Medulla oblongata (tissue), 1 donor: ENCODE data around the gene GRAMD1B.

ENCODE experiments used
- DNase-seq: peaks from one replicate; pipeline ENCODE4 v3.0.0-alpha.2; 2015; ENCODE audit errors: extremely low spot score

Gene GRAMD1B

GRCh38 chr11:123475469-123475868 is 45.4 kb downstream of the GRAMD1B start:
- DNase-seq: peak; percentile 45

DNA sequence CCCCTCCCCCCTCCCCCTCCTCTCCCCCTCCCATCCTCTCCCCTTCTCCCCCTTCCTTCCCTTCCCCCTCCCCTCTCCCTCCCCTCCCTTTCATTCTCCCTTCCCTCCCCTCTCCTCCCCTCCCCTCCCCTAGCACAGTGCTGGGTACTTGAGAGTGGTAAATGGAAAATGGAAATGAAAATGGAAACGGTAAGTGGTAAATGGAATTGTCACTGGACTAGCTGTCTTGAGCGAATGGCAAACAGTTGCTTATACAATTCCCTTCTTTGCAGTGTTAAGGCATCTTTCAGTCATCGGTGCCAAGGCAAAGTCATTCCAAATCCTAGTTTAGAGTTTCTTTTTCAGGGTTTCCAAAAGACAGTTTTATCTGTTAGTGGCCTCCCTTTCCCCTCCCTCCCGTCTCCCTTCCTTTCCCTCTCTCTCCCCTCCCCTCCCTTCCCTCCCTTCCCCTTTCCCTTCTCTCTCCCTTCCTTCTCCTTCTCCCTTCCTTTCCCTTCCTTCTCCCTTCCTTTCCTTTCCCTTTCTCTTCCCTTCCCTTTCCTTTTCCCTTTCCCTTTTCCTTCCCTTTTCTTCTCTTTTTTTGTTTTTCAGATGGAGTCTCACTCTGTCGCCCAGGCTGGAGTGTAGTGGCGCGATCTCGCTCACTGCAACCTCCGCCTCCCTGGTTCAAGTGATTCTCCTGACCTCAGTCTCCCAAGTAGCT is 47.3 kb downstream of the GRAMD1B start:
- DNase-seq: no peak

DNA sequence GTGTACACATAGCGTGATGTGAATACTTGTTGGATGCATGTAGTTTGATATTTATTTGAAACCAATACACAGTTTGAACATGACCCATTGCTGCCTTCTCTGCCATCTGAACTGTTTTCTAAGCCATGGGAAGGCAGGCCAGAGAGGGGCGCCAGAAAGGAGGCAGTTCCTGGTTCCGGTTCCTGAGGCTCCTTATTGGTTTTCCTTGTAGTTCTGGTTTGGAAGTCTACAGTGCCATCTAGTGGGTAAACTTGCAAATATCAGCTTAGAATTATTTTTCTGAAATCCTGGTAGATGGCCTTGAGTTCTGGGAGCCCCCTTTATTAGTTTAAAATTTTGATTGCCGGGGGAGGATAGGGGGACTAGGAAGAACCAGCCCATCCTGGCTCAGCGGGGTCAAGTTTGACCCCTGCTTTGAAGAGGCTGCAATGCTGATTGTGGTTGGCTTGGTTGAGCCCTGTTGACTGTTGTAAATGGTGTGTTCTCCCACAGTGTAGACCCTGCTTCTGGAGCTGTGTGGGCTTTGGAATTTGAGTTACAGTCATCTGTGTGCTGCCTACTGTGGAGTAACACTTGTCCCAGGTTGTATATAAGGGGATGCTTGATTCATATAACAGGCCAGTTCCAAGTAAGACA is 48.4 kb downstream of the GRAMD1B start:
- peak; percentile 87 for DNase-seq

DNA sequence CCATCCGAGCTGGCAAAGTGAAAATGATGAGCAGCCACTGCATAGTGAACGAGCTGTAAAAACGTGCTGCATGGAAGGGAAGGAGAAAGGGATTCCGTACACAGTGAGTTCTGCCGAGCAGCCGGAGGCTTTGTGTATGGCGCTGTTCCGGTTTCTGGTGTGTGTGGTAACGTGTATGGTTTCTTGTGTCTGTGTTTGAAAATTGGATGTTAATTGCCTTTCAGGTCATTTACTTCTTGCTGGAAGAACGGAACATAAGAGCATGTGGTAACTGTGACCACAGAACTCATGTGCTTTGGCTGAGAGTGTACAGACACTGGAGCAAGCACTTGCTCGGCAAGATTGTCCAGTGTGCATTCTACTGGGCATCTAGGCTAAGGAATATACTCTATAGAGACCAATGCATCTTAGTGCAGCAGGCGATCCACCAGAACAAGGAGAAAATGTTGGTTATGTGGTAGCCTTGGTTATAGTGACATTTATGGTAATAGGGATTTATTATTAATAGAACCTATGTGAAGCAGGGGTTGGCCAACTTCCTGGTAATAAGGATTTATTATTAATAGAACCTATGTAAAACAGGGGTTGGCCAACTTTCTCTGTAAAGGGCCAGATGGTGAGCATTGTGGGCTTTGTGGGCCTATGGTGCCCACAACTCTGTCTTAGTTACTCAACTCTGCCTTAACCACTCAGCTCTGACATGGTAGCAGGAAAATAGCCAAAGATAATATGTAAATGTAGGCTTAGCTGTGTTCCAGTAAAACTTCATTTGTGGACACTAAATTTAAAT is 49.2 kb downstream of the GRAMD1B start:
- no peak for DNase-seq

DNA sequence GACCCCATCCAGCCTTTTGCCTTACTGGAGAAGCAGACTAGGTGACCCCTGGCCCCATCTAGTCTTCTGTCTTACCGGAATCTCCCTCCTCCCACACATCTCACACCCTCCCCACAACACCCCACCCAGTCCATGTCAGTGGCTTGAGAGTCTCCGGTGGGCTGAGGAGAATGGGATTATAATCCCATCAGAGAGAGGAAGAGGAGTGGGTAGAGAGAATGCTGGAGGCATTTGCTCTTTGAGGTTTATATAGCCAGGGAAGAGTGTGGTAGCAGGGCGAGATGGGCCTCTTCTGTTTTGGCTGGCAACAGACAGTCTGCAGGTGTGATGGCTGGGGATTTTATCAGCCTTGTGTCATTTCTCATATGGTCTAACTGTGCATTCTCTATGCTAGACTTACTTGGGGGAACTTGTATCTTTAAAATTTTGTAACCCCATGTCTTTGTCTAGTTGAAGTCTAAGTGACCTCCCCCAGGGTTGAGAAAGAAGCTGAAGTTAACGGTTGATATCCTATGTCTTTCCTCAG is 50.3 kb downstream of the GRAMD1B start:
- DNase-seq: no peak

DNA sequence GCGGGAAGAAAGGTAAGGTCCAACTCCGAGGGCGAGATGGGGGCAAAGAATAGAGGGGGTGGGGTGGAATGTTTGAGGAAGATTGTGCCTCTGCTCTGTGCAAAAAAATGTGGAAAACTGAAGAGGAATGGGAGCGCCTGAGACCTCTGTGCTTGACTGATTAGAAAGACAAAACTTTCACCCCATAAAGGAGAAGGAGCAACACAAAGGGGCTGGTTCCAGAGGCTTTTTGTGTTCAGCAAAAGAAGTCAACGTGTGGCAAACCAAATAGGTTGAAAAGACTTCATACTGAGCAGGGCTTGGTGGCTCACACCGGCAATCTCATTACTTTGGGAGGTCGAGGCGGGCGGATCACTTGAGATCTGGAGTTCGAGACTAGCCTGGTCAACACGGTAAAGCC is 50.8 kb downstream of the GRAMD1B start:
- DNase-seq: no peak

DNA sequence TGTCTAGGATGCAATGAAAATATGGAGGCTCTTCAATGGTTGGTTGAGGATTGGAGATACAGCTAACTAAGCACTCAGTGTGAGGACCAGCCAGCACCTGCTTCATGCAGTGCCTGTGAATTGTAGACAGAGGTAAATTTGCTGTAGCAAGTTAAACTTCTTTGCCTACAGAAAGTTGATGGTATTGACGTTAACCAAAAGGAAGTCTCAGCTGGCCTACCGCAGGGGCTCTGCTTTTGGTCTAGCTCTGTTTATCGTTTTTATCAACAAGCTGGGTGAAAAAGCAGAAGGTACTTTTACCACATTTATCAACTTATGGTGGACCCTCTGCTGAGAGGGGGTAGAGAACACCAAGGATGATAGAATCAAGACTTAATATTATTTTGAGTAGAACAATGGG is 51.6 kb downstream of the GRAMD1B start:
- no peak for DNase-seq

DNA sequence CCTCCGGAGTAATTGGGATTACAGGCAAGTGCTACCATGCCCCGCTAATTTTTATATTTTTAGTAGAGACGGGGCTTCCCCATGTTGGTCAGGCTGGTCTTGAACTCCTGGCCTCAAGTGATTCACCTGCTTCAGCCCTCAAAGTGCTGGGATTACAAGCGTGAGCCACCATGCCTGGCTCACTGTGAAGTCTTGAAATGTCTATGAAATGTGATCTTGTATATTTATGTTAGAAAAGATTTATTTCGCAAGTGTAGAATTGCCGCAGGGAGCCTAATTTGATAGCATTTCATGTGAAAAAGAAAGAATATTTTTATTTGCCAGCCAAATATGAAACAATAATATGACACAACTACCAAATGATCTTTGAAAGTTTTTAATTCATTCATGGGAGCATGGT is 52.1 kb downstream of the GRAMD1B start:
- DNase-seq: no peak

DNA sequence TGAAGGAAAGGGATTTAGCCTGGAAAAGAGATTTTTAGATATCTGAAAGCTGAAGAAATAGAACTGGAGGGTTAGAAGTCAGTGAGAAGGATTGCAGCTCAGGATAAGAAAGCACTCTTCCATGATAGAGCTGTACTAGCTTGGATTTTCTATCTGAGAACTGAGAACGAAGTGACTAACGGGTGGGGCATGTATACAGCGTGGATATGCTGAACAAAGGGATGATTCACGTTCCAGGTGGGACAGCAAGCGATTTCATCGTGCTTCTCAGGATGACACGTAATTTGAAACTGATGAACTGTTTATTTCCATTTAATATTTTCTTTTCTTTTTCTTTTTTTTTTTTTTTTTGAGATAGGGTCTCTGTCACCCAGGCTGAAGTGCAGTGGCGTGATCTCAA is 53.0 kb downstream of the GRAMD1B start:
- DNase-seq: no peak

DNA sequence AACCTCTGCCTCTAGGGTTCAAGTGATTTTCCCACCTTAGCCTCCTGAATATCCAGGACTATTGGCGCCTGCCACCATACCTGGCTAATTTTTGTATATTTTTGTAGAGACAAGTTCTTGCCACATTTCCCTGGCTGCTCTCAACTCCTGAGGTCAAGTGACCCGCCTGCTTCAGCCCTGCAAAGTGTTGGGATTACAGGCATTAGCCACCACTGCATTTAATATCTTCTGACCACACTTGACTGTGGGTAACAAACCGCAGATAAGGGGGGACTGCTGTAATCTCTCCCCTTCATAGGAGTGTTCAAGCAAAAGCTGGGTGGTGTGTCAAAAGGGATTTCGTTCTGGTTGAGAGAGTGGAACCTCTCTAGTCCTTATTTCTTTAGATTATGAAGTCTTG is 53.4 kb downstream of the GRAMD1B start:
- no peak for DNase-seq

DNA sequence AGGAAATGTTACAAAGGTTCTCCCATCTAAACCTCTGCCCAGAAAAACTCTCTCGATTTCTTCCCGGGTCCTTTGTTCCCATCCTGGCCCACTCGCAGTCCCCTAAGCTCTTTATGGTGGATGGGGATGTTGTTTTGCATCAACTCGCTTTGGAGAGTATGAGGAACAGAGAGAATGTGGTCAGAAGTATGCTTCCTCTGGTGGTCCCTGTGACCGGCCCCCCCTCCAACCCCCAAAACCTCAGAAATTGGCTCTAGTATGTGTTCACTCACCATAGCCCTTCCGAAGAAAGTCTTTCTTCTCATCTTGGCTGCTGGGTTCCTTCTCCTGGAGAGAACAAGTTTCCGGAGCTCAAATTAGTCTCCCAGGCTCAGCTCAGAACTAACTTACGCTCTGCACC is 54.4 kb downstream of the GRAMD1B start:
- no peak for DNase-seq

GRCh38 chr11:123487157-123487744 is 57.2 kb downstream of the GRAMD1B start:
- no peak for DNase-seq

DNA sequence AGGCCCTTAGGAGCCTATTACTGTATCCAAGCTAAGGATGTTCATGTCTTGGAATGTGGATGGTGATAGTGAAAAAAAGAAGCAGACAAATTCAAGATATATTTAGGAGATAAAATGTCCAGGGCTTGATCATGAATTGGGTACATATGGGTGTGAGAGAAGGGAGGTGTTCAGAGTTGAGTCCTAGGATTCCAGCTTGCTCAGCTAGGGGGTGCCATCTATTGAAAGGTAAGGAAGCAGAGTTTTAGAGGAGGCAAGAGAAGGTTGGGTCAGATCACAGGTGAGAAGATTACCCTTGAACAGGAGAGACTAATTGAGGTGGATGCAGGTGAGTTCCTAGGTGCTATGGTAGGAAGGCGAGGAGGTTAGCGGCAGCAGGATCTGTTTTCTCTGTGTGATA is 60.5 kb downstream of the GRAMD1B start:
- DNase-seq: no peak

GRCh38 chr11:123491241-123491640 is 61.2 kb downstream of the GRAMD1B start:
- DNase-seq: no peak

GRCh38 chr11:123493349-123494063 is 63.4 kb downstream of the GRAMD1B start:
- DNase-seq: no peak

GRCh38 chr11:123494195-123495050 is 64.4 kb downstream of the GRAMD1B start:
- no peak for DNase-seq

DNA sequence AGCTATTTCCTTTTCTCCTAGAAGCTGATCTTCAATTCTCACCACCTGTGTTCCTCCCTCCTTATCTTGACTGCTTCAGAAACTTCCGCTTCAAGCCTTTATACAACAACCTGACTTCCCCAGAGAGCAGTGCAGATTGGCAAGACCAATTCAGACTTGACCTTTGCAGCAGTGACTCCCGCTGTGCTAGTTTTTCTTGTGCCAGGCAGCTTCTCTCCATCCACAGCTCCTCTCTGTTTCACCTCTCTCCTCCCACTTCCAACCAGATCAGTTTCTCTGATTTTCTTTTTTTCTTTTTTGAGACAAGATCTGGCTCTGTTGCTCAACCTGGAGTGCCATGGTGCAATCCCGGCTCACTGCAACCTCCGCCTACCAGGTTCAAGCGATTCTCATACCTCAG is 74.3 kb downstream of the GRAMD1B start:
- DNase-seq: no peak

DNA sequence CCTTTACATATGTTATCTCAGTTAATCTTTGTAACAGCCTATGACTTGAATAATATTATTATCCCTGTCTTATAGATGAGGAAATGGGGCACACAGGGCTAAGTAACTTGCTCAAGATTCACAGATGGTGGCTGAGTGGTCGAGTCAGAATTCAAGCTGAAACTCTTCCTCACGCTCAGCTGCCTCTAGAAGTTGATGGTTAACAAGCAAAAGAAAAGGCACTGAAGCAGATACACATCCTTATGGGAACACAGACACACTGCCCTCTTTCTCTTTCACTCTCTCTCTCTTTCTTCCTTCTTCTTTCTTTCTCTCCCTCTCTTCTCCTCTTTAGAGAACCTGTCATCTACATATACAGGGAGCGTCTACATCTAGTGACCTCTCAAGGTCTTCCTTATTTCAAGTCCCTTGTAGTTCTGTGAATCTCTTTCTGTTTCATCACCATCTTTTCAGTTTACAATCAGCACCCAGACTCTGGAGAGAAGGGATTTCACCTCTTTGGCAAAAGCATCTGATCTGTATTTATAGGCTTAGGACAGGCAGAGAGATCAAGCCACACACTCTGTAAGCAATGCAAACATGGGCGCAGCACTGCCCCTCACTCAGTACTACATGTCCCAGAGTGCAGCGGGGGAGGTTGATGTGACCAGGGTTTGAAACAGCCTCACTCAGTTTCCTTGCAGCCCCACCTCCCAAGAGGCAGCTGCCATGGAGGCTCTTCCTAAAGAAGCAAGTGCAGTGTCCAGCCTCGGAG is 75.7 kb downstream of the GRAMD1B start:
- no peak for DNase-seq

GRCh38 chr11:123507043-123507442 is 77.0 kb downstream of the GRAMD1B start:
- DNase-seq: no peak
